Uterus (tissue), 4 donors: Measurements from ENCODE around the gene C1QTNF1. TPM values are rescaled to one million over a fixed set of nuclear protein-coding genes. Genes with fewer than 3 reads are reported as not detected.

Experiments used
- DNase-seq, 2 donors: peaks; one replicate each; pipeline ENCODE4 v3.0.0-alpha.2; 2019 to 2020
- H3K27ac ChIP-seq, 2 donors: fragments of 200-600 bp; sonication (generic); 1 replicate in 1 of 2; 2 replicates in 1 of 2; pipeline ENCODE4 v1.5.1; 2016 to 2018
- H3K27me3 ChIP-seq, 2 donors: fragments of 200-600 bp; sonication (generic); one replicate each; pipeline ENCODE4 v1.5.1; 2018 to 2019; ENCODE audit warnings: control low read depth in 1 of 2
- H3K36me3 ChIP-seq, 2 donors: fragments of 200-600 bp; sonication (generic); one replicate each; pipeline ENCODE4 v1.5.1; 2019; ENCODE audit warnings: control low read depth in 1 of 2
- H3K4me1 ChIP-seq, 2 donors: fragments of 200-600 bp; sonication (generic); one replicate each; pipeline ENCODE4 v1.5.1; 2018 to 2019; ENCODE audit warnings: control low read depth in 1 of 2
- H3K4me3 ChIP-seq, 2 donors: fragments of 200-600 bp; sonication (generic); 1 replicate in 1 of 2; 2 replicates in 1 of 2; pipeline ENCODE4 v1.5.1; 2018 to 2019; ENCODE audit warnings: mild to moderate bottlenecking in 1 of 2
- H3K9me3 ChIP-seq, 2 donors: fragments of 200-600 bp; sonication (generic); one replicate each; pipeline ENCODE4 v1.5.1; 2019; ENCODE audit warnings: control low read depth in 1 of 2
- POLR2A ChIP-seq, 2 donors: fragments of 450-650 bp; IDR thresholded peaks; one replicate each; pipeline ENCODE4 v1.6.1; 2016; ENCODE audit warnings: antibody characterized with exemption in 2 of 2, mild to moderate bottlenecking in 1 of 2, moderate library complexity in 1 of 2
- intact Hi-C: fragments of 100-400 bp; cut with DNase I; formaldehyde crosslinking; loops from one replicate; pipeline ENCODE4 v1.15.1; 2023; ENCODE audit warnings: low total_unique reads
- total RNA-seq, 4 donors: library from RNA; depleted of rRNA in 3 of 4; stranded (reverse); fragments of >200 nt in 3 of 4; gene quantifications; one replicate each; pipeline versions ENCODE4 v1.1.0 to v1.2.4, GENCODE V29; 2014 to 2023
- TF ChIP-seq, protein P1 (sequence below), 4 experiments: fragments of 200-600 bp in 2 of 4; fragments of 450-650 bp in 2 of 4; sonication (generic) in 2 of 4; IDR thresholded peaks; one replicate each; pipeline ENCODE4 v1.5.1; 2016 to 2019; ENCODE audit warnings: antibody characterized with exemption in 4 of 4, mild to moderate bottlenecking in 2 of 4, moderate library complexity in 1 of 4
- donor health status: DM: yes; HTN: yes; CAD: no.

Gene C1QTNF1
- total RNA-seq, 4 donors from 2014 or later, result 2.9 to 80.8 (median 39.6) TPM

DNA sequence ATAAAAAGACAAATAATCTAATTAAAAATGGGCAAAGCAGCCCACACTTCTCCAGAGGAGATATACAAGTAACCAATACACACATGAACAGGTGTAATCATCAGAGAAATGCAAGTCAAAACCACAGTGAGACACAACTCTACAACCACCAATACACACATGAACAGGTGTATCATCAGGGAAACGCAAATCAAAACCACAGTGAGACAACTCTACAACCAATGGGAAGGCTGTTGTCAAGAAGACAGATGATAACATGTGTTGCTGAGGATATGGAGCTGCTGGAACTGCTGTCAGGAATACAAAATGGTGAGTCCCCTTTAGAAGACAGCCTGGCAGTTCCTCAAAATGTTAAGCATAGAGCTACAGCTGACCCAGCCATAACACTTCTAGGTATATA, 28.2 kb downstream of the C1QTNF1 start:
- no peaks in the 10 kb centered on the region for H3K4me1 ChIP-seq
- no peak overlapping the region for H3K4me3 ChIP-seq
- H3K27ac ChIP-seq, result no peak overlapping the region
- no peaks in the 10 kb centered on the region for H3K27me3 ChIP-seq
- intact Hi-C loops, result no loop called here
- H3K9me3 ChIP-seq, result no peaks in the 10 kb centered on the region
- no peak for DNase-seq
- no peaks in the 10 kb centered on the region for H3K36me3 ChIP-seq
- TF ChIP-seq, protein P1, sequence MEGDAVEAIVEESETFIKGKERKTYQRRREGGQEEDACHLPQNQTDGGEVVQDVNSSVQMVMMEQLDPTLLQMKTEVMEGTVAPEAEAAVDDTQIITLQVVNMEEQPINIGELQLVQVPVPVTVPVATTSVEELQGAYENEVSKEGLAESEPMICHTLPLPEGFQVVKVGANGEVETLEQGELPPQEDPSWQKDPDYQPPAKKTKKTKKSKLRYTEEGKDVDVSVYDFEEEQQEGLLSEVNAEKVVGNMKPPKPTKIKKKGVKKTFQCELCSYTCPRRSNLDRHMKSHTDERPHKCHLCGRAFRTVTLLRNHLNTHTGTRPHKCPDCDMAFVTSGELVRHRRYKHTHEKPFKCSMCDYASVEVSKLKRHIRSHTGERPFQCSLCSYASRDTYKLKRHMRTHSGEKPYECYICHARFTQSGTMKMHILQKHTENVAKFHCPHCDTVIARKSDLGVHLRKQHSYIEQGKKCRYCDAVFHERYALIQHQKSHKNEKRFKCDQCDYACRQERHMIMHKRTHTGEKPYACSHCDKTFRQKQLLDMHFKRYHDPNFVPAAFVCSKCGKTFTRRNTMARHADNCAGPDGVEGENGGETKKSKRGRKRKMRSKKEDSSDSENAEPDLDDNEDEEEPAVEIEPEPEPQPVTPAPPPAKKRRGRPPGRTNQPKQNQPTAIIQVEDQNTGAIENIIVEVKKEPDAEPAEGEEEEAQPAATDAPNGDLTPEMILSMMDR (IDR thresholded peaks at IDR 0.05), result no peak
- no peak for TF ChIP-seq POLR2A (IDR thresholded peaks at IDR 0.05)

DNA sequence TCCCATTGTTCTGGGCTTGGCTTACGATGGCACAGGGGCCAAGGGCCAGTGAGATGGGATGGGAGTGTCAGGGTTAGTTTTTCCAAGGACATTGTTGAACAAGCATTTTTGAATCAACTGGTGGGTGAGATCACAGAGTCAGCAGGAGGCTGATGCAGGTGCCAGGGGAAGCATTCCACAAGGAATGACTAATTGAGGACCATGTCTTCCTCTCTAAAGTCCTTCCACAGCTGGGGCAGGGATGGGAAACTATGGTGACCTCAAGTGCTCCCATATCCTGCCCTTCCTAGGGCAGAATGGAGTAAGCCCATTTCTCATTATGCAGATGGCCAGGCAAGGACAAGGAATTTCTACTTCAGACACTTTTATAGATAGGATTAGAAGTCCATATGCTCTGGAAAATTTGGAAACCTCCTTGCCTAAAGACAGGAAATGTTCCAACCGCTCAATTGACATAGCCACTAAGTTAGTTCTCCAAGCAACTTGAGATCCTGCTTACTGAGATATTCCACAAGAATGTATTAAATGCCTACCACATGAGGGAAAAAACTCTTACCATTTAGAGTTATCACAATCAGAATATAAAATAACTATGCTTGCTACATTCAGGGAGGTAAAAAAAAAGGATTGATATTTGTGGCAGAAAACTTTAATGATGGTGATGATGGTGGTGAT, 29.4 kb downstream of the C1QTNF1 start:
- Histone ChIP-seq H3K27ac (no peak overlapping the region), H3K4me3 (no peak overlapping the region), H3K9me3 (no peaks in the 10 kb centered on the region), H3K4me1 (no peaks in the 10 kb centered on the region), H3K36me3 (no peaks in the 10 kb centered on the region), H3K27me3 (no peaks in the 10 kb centered on the region)
- TF ChIP-seq POLR2A (IDR thresholded peaks at IDR 0.05), result no peak
- TF ChIP-seq, protein P1 (IDR thresholded peaks at IDR 0.05), result no peak
- intact Hi-C loops, result no loop called here
- no peak for DNase-seq

DNA sequence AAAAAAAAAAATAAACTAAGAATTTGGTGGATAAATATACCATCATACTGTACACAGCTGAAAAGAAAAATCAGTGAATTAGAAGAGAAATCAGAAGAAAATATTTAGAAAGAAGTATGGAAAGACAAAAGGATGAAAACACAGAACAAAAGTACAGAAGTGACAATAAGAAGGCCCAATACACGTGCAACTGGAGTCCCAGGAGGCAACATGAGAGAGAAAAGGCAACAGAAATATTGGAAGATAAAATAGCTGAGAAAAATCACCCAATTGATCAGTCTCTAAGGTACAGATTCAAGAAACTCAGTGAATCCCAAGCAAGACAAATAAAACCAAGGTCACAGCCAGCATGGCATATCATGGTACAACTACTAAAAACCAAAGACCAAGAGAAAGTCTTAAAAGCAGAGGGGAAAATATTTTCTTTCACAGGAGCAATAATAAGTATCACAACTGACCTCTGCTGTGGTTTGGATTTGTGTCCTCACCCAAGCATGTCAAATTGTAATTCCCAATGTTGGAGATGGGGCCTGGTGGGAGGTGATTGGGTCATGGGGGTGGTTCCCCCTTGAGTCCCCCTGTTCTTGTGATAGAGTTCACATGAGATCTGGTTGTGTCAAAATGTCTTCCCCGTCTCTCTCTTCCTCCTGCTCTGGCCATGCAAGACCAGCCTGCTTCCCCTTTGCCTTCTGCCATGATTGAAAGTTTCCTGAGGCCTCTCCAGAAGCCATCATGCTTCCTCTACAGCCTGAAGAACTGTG, 30.4 kb downstream of the C1QTNF1 start:
- Histone ChIP-seq H3K4me1 (no peaks in the 10 kb centered on the region), H3K27me3 (no peaks in the 10 kb centered on the region), H3K36me3 (no peaks in the 10 kb centered on the region), H3K9me3 (no peaks in the 10 kb centered on the region), H3K4me3 (no peak overlapping the region), H3K27ac (no peak overlapping the region)
- DNase-seq, result no peak
- intact Hi-C loops, result no loop called here
- TF ChIP-seq, protein P1 (IDR thresholded peaks at IDR 0.05), result no peak
- TF ChIP-seq POLR2A (IDR thresholded peaks at IDR 0.05), result no peak

DNA sequence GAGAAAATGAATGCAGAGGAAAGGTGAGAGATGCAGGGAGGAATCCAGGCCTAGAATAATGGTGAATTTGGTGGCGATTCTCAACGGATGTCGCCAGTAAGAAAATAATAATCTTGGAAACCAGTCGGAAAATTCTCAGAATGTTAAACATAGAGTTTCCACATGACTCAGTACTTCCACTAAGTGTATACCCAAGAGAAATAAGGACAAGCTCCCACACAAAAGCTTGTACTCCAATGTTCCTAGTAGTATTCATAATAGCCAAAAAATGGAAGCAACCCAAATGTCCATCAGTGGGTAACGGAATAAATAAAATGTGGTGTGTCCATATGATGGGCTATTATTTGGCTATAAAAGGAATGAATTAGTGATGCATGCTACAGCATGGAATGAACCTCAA, 31.2 kb downstream of the C1QTNF1 start:
- Histone ChIP-seq H3K27ac (no peak overlapping the region), H3K4me1 (no peaks in the 10 kb centered on the region), H3K4me3 (no peak overlapping the region), H3K36me3 (no peaks in the 10 kb centered on the region), H3K9me3 (no peaks in the 10 kb centered on the region), H3K27me3 (no peaks in the 10 kb centered on the region)
- DNase-seq, result no peak
- TF ChIP-seq POLR2A (IDR thresholded peaks at IDR 0.05), result no peak
- TF ChIP-seq, protein P1 (IDR thresholded peaks at IDR 0.05), result no peak
- intact Hi-C loops, result no loop called here

DNA sequence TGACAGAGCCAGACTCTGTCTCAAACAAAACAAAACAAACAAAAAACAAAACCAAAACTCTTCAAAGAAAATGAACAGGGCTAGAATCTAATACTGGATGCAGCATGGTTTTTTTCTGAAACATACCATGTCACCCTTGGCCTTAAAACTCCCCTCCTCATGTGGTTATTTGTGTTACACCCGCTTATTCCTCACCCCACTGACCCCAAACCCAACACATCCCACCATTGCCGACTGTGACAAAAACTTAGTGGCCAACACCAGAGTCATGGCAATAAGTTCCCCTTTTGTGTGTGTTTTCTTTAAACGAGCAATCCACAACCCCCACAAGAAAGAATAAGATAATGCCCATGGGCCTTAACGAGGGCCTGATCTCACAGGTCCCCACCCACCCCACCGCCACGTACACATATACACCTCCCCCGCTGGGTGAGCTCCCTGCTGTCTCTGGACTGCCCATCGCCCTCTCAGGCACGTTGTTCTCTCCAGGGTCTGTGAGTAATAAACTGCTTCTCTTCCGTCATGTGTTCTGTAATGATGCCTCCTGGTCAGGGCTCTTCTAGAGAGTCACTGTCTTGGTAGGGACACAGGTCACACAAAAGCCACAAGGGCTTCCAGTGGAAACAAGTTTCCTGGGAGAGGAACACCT, 33.9 kb downstream of the C1QTNF1 start:
- intact Hi-C loops, result no loop called here
- Histone ChIP-seq H3K36me3 (no peaks in the 10 kb centered on the region), H3K9me3 (no peaks in the 10 kb centered on the region), H3K27me3 (no peaks in the 10 kb centered on the region), H3K4me1 (no peaks in the 10 kb centered on the region), H3K4me3 (no peak overlapping the region), H3K27ac (no peak overlapping the region)
- TF ChIP-seq, protein P1 (IDR thresholded peaks at IDR 0.05), result no peak
- TF ChIP-seq POLR2A (IDR thresholded peaks at IDR 0.05), result no peak
- no peak for DNase-seq
